PFSK-1 (cell line): Measurements from ENCODE around the gene ZNF346.

Source experiments
- FOXP2 ChIP-seq: optimal IDR thresholded peaks from 2 replicates; pipeline ENCODE3; 2011; ENCODE audit warnings: borderline replicate concordance, control low read depth, inconsistent platforms; ENCODE audit not compliant: insufficient read depth; ENCODE audit errors: extremely low read length, extremely low read depth
- POLR2AphosphoS5 ChIP-seq: IDR thresholded peaks from 2 replicates; pipeline ENCODE4 v1.6.1; 2012; ENCODE audit warnings: low read depth, mild to moderate bottlenecking, control low read depth, low read length, moderate library complexity
- SIN3A ChIP-seq: IDR thresholded peaks from 2 replicates; pipeline ENCODE4 v1.6.1; 2012; ENCODE audit warnings: mild to moderate bottlenecking, low read length, moderate library complexity, borderline replicate concordance; ENCODE audit not compliant: insufficient read depth
- TAF1 ChIP-seq: IDR thresholded peaks from 2 replicates; pipeline ENCODE4 v1.6.1; 2012; ENCODE audit warnings: low read length, control low read depth, borderline replicate concordance; ENCODE audit not compliant: insufficient read depth
- TF ChIP-seq, protein P1 (sequence below), 2 experiments: IDR thresholded peaks; 2 replicates each; pipeline versions ENCODE4 v1.6.1 to v1.8.0; 2011 to 2012; ENCODE audit warnings: low read depth in 2 of 2, low read length in 2 of 2, control low read depth in 1 of 2, inconsistent platforms in 1 of 2, mild to moderate bottlenecking in 1 of 2, moderate library complexity in 1 of 2; ENCODE audit not compliant: insufficient read depth in 1 of 2

Gene ZNF346

DNA sequence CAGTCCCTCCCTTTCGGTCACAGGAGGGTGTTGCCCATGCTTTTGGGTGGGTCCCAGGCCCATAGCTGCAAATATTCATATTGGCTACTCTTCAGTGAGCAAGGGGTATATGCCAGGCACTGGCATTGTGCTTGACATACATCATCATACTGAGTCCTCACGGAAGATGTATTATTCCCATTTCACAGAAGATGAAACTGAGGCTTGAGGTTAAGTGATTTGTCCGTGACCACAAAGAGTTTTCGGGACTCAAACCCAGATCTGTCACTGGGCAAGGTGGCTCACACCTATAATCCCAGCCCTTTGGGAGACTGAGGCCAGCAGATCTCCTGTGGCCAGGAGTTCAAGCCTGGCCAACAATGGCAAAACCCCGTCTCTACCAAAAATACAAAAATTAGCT, 57.8 kb downstream of the ZNF346 start:
- TF ChIP-seq POLR2AphosphoS5 (no peak), SIN3A (no peak), FOXP2 (no peak), TAF1 (no peak)
- TF ChIP-seq, protein P1, sequence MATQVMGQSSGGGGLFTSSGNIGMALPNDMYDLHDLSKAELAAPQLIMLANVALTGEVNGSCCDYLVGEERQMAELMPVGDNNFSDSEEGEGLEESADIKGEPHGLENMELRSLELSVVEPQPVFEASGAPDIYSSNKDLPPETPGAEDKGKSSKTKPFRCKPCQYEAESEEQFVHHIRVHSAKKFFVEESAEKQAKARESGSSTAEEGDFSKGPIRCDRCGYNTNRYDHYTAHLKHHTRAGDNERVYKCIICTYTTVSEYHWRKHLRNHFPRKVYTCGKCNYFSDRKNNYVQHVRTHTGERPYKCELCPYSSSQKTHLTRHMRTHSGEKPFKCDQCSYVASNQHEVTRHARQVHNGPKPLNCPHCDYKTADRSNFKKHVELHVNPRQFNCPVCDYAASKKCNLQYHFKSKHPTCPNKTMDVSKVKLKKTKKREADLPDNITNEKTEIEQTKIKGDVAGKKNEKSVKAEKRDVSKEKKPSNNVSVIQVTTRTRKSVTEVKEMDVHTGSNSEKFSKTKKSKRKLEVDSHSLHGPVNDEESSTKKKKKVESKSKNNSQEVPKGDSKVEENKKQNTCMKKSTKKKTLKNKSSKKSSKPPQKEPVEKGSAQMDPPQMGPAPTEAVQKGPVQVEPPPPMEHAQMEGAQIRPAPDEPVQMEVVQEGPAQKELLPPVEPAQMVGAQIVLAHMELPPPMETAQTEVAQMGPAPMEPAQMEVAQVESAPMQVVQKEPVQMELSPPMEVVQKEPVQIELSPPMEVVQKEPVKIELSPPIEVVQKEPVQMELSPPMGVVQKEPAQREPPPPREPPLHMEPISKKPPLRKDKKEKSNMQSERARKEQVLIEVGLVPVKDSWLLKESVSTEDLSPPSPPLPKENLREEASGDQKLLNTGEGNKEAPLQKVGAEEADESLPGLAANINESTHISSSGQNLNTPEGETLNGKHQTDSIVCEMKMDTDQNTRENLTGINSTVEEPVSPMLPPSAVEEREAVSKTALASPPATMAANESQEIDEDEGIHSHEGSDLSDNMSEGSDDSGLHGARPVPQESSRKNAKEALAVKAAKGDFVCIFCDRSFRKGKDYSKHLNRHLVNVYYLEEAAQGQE (IDR thresholded peaks at IDR 0.05; ENCODE audit: insufficient read depth in 1 of 2, low read depth in 2 of 2, low read length in 2 of 2), result no peak

DNA sequence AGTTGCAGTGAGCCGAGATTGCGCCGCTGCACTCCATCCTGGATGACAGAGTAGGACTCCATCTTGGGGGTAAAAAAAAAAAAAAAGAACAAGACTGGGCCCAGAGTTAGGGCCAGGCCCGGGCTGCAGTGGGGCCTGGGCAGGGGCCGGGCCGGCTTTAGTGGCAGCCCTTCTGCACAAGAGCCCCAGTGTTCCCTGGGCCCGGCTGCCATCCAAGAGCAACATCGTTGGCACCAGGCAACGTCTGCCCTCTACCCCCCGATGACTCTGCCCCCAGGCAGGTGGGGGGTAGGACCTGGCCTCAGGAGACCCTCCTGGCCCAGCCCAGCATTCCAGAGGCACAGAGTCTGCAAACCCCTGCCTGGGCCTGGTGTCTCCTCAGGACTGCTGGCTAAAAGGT, 59.4 kb downstream of the ZNF346 start:
- no peak for TF ChIP-seq POLR2AphosphoS5
- TF ChIP-seq TAF1, result no peak
- no peak for TF ChIP-seq SIN3A
- TF ChIP-seq FOXP2, result no peak
- TF ChIP-seq, protein P1 (IDR thresholded peaks at IDR 0.05; ENCODE audit: insufficient read depth in 1 of 2, low read depth in 2 of 2, low read length in 2 of 2), result no peak

DNA sequence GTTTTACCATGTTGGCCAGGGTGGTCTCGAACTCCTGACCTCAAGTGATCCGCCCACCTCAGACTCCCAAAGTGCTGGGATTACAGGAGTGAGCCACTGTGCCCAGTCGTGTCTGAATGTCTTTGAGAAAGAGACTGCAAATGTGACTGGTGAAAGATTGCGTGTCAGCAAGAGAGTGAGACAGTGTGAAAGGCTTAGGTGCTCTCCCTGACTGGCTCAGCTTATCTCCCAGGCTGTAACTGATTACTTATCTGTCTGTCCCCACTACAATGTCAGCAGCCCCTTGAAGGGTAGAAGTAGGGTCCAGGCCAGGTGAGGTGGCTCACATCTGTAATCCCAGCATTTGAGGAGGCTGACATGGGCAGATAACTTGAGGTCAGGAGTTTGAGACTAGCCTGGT, 60.9 kb downstream of the ZNF346 start:
- TF ChIP-seq POLR2AphosphoS5 (no peak), FOXP2 (no peak), TAF1 (no peak), SIN3A (no peak)
- TF ChIP-seq, protein P1 (IDR thresholded peaks at IDR 0.05; ENCODE audit: insufficient read depth in 1 of 2, low read depth in 2 of 2, low read length in 2 of 2), result no peak

DNA sequence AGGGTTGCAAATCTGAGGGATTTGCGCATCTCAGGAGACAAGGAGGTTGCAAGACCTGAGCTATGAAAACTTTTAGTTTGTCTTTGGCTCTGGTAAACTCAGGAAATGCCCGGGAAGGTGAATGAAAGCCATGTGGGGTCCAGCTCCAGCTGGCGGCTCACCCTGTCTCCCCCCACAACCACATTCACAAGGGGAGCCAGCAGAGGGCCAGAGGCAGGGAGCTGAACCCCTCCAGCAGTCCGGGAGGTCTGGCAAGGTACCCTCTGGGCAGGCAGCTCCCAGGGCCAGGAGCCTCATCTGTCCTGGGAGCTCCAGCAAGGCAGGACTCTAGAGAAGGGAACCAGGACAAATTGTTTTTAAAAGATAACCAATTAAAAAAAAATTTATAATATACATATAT, 61.7 kb downstream of the ZNF346 start:
- no peak for TF ChIP-seq SIN3A

DNA sequence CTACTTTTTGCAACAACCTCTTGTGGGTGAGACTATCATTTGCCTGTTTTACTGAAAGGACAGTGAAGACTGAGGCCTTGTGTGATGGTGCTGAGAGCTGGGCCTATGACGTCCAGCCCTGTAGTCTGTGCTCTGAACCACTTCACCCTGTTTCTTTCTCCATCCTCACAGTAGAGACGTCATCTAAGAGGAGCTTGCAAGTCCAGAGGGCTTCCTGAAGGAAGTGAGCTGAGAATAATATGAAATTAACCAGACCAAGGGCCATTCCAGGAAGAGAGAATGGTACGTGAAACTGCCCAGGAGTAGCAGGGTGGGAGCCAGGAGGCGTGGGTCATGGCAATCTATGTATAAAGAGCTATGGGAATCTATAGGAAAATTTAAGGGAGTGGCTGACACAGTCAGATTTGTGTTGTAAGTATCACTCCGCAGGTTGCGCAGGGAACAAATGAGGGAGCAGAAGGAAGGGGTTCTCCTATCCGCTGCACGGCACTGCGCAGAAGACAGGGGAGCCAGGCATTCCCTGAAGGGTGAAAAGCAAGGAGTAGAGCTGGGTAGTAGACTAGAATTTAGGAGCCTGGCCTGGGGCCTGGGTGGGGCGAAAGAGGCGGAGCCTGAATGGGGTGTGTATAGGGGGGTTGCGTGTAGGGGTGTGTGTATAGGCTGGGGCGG, 63.6 kb downstream of the ZNF346 start:
- TF ChIP-seq SIN3A, result no peak
- no peak for TF ChIP-seq POLR2AphosphoS5
- no peak for TF ChIP-seq FOXP2
- TF ChIP-seq TAF1, result no peak
- TF ChIP-seq, protein P1 (IDR thresholded peaks at IDR 0.05; ENCODE audit: insufficient read depth in 1 of 2, low read depth in 2 of 2, low read length in 2 of 2), result no peak
